Hematopoietic multipotent progenitor cell treated with erythropoietin and hydrocortisone succinate and interleukin-3 and kit ligand, for 15 days (in vitro differentiated cells): Measurements from ENCODE around the gene CREB3L4.
"Not testable (repeated sequence)": the region's sequence is repeated elsewhere in the genome, so short reads cannot be mapped to it uniquely, and the experiment has no call there.

ENCODE experiments used
- DNase-seq: peaks from one replicate; pipeline ENCODE4 v3.0.0-alpha.2; 2015; ENCODE audit warnings: low spot score

The CREB3L4 gene

GRCh38 chr1:153958111-153958960 lies 9.4 kb upstream of the CREB3L4 start, which contains the start of gene CRTC2:
TSS of gene CRTC2 (minus strand) at chr1:153958612. CDS start at chr1:153958497, 115 bp downstream.
- peak; percentile 99 for DNase-seq

GRCh38 chr1:153958961-153959260 lies 8.8 kb upstream of the CREB3L4 start:
- no peak for DNase-seq

- DNase-seq = no peak
These were observed 8.2 kb upstream of the CREB3L4 start for GRCh38 chr1:153959454-153959853.

- no peak for DNase-seq
These were observed 7.5 kb upstream of the CREB3L4 start for GRCh38 chr1:153960206-153960605.

- DNase-seq = no peak
These were observed 6.3 kb upstream of the CREB3L4 start for GRCh38 chr1:153961421-153961820.

GRCh38 chr1:153962088-153963029 lies 5.3 kb upstream of the CREB3L4 start:
- no peak for DNase-seq

GRCh38 chr1:153963030-153963849 lies 4.5 kb upstream of the CREB3L4 start, which contains the start of gene SLC39A1:
TSS of gene SLC39A1 (minus strand) at chr1:153963537. CDS start at chr1:153962715, 822 bp downstream.
- peak; percentile 95 for DNase-seq

- no peak for DNase-seq
These were observed 3.8 kb upstream of the CREB3L4 start for GRCh38 chr1:153963850-153964331.

- DNase-seq = no peak
These were observed 280 bp downstream of the CREB3L4 start for GRCh38 chr1:153968000-153968363.

- DNase-seq = no peak
These were observed 706 bp downstream of the CREB3L4 start for GRCh38 chr1:153968408-153968807.

- no peak for DNase-seq
These were observed 1.3 kb downstream of the CREB3L4 start for GRCh38 chr1:153968972-153969371.

GRCh38 chr1:153970346-153970745 lies 2.6 kb downstream of the CREB3L4 start:
- DNase-seq = no peak

- DNase-seq = no peak
These were observed 5.4 kb downstream of the CREB3L4 start for GRCh38 chr1:153973071-153973470.

GRCh38 chr1:153973525-153973924 lies 5.8 kb downstream of the CREB3L4 start:
- DNase-seq = no peak

- DNase-seq = no peak
These were observed 9.1 kb downstream of the CREB3L4 start for GRCh38 chr1:153976819-153977249.

GRCh38 chr1:153977250-153978240 lies 9.8 kb downstream of the CREB3L4 start, which contains the start of gene JTB:
TSS of gene JTB (minus strand) at chr1:153977674. CDS start at chr1:153977252, 422 bp downstream.
- DNase-seq = peak; percentile 84

GRCh38 chr1:153978274-153978909 lies 10.7 kb downstream of the CREB3L4 start:
- no peak for DNase-seq

- not testable (repeated sequence) for DNase-seq
These were observed 11.4 kb downstream of the CREB3L4 start for GRCh38 chr1:153979091-153979490.

GRCh38 chr1:153981735-153982134 lies 14.0 kb downstream of the CREB3L4 start:
- DNase-seq = not testable (repeated sequence)
